Measurements from ENCODE around the gene PRICKLE4.

The PRICKLE4 gene

DNA sequence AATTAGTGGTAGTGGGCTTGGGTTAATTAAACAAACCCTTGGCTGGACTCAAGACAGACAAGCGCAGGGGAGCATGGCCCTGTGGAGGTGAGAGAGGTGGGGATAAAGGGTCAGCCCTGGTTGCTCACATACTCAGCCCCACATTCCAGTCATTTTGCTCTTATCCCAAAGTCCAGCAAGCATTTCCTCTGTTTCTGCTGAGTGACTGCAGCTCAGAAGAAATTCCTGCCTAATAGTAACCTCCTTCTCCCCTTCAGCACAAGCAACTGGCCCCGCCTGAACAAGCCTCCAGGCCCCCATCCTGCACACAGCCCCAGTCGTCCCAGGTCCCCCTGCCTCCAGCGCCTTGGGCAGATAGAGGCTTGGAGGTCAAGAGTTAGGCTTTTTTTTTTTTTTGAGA is 41.5 kb upstream of the PRICKLE4 start:
- no peak for TF ChIP-seq ZNF274 (IDR thresholded peaks at IDR 0.05; ENCODE audit: low read depth, low read length)
- H3K4me3 ChIP-seq (ENCODE audit: low read length): no peak overlapping the region

DNA sequence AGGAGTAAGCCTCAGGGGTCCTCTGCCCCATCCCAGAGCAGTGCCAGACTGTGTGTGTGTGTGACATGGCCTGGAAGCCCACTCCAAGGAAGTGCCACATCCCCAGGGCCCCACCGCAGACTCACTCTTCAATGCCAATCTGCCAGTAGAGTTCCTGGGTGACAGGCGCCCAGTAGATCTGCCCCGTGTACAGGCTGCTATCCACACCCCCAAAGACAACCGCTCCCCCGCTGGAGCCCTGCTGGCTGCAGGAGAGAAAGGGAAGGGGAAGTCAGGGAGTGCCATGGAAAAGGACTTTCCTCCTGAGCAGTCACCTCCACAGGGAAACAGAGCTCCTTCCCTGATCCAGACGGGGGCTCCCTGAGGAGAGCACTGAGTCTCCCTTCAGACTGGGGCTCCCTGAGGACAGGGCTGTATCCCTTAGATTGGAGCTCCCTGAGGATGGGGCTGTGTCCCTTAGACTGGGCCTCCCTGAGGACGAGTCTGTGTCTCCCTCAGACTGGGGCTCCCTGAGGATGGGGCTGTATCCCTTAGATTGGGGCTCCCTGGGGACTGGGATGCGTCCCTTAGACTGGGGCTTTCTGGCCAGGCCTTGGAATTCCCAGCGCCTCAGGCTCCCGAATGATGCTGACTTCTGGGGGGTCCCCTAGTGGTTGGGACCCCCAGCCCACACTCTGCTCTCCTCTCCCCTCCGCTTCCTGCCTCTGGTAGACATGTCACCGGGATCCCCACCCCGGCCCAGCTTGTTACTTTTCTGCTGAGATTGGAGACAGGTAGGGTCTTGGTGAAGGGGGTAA is 40.0 kb upstream of the PRICKLE4 start:
- H3K4me3 ChIP-seq (ENCODE audit: low read length): no peak overlapping the region
- TF ChIP-seq ZNF274 (IDR thresholded peaks at IDR 0.05; ENCODE audit: low read depth, low read length): no peak

DNA sequence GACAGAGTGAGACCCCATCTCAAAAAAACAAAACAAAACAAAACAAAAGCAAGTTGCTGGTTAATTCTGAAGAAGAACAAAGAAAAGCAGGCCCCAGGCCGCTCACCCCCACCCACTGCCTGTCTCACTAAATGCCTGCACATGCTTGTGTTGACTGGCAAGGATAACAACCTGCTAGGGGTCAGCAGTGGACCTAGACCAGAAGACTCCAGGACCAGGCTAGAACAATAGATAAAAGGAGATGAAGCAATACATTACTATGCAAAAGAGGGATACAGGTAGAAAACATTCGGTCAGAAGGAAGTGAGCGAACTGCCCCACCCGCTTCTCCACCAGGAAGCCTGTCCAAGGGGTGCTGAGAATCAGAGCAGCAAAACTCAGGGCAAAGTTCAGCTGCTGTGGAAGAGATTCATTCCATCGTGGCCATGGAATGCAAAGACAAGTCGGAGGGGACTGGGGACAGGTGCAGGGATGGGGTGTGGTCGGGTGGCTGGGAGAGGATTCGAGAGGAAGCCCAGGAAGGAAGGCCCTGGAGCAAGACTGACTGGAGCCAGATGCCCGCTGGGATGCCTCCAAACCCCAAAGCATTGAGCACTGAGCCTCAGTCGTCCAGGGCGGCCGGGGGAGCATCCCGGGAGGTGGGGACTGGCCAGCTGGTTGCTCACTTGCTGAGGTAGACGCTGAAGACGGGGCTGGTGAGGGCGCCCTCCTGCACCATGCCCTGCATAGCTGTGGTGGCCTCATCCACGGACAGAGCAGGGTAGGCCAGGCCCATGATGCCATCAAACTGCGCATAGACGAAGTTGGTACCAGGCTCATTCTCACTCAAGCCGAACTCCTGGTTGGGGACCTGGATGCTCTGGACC is 38.7 kb upstream of the PRICKLE4 start:
- no peak for TF ChIP-seq ZNF274 (IDR thresholded peaks at IDR 0.05; ENCODE audit: low read depth, low read length)
- no peak overlapping the region for H3K4me3 ChIP-seq (ENCODE audit: low read length)

DNA sequence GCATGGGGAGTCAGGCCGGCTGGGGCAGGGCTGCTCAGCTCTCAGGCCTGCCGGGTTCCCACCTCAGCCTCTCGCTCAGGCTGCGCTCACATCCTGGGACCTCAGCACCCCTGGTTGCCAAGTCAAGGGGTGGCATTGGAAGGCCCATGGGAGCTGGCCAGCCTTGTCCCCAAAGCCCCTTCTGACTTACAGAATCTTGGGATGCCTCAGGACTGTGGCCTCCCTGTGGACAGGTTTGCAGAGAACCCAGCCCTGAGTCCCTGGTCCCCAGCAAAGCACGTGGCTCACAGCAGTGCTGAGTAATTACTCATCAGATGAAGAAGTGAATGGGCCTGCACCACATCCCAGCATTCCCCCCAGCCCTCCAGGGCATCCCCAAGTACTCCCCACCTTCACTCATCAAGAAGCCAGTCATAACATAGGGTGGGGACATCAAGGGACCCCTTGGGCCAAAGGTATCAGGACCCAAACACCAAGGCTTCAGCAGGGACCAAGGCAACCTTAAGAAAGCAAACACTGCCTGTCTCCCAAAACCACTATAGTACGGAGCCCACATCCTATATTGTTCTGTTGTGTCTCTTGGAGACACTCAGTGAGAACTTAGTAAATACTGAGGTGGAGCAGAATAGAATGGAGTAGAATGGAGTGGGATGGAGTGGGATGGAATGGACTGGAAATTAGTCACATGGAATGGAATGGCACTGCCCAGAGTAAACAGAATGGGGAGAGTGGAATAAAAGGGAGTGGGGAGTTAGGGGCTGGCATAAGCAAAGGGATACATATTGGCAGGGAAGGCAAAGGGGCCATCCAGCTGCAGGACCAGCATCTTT is 37.0 kb upstream of the PRICKLE4 start:
- no peak for TF ChIP-seq ZNF274 (IDR thresholded peaks at IDR 0.05; ENCODE audit: low read depth, low read length)

DNA sequence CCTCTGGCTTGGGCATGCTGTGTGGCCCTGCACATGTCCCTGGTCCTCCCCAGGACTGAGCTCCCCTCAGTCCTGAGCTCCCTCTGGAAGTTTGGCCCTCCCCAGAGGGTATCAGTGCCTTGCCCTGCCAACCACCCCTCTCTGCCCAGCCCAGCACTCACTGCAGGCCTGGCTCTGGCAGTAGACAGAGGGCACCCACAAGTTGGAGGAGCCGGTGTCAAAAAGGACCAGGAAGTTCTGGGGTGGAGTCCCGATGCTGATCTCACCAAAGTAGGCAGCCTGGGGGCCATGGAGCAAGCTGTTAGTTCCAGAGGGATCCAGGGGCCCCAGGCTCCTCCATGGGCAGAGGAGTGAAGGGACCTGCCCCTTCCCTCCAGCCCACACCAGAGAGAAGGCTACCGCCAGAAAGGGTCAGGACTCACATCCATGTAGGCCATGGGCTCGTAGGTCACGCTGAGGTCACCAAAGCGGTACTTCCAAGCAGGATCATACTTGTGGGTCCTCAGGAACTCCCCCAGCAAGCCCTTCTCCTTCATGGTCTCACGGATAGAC is 36.3 kb upstream of the PRICKLE4 start:
- no peak overlapping the region for H3K4me3 ChIP-seq (ENCODE audit: low read length)
- TF ChIP-seq ZNF274 (IDR thresholded peaks at IDR 0.05; ENCODE audit: low read depth, low read length): no peak

More for the DNA sequence above, 37.0 kb upstream of the PRICKLE4 start:
- H3K4me3 ChIP-seq (ENCODE audit: low read length): no peak overlapping the region

DNA sequence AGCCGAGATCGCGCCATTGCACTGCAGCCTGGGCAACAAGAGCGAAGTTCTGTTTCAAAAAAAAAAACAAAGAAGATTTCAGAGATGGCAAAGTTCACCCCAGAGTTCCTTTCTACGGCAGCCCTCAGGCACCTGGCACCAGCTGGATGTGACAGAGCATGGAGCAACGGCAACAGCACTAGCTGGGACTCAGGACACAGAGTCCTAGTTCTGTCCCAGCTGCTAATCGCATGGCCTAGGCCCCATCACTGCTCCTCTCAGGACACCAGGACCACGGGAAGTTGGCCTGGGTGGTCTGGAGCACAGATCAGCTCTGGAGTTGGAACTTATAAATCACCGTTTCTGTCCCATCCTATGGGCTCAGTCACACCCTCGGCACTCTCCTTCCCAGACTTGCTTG is 34.5 kb upstream of the PRICKLE4 start:
- TF ChIP-seq ZNF274 (IDR thresholded peaks at IDR 0.05; ENCODE audit: low read depth, low read length): no peak
- H3K4me3 ChIP-seq (ENCODE audit: low read length): no peak overlapping the region

DNA sequence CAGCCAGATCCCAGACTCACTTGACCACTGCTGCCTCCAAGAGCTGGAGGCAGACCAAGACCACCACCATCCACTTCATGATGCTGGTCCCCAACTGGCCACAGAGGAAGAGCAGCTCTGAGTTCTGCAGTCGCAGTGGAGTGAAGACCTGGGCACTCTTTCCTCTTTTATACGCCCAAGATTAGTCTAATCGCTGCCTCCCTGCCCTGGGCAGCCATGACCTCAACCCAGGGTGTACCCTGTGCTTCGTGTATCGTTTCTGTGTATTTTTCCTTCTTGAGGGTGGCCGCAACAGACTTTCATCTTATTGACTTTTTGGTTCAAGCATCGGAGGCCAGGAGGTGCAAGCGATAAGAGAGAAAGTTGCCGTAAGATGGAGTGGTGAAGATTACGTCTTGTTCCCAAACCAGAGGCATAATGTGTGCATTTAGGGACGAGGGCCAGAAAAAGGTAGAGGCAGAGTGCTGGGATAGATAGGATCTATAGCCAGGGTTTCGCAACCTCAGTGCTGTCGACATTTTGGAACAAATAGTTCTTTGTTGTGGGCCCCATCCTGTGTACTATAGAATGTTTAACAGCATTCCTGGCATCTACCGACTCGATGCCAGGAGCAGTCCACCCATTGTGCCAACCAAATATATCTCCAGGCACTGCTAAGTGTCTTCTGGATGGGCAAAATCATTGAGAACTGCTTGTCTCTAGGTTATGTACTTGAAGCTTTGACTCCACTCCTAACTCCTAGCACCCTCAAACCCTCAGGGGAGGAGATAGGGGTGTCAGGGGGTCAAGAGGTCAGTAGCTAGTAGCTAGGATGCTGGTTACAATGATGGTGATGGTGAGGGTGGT is 33.1 kb upstream of the PRICKLE4 start, which contains the start of gene PGC:
Gene PGC (minus strand): TSS at position 142 of the 846 bp plus-strand sequence. CDS start 63 bp downstream, at position 79.
- TF ChIP-seq ZNF274 (IDR thresholded peaks at IDR 0.05; ENCODE audit: low read depth, low read length): no peak
- H3K4me3 ChIP-seq (ENCODE audit: low read length): no peak within 1 kb of the TSS

DNA sequence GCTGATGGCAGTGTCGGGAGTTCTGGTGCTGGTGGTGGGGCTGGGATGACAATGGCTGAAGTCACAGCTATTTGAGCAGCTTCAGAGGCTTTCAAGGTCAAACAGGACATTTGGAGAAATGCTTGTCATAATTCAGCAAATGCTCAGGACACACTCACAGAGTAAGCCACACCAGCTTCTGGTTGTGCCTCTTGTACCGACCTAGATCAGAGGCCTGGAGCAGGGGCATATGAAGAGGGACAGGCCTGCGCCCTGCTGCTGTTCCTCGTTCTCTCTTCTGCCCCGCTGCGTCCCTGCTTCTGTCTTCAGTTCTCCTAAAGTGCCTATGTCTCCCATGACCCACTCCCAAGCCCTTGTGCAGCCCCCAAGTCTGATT is 32.5 kb upstream of the PRICKLE4 start:
- no peak for TF ChIP-seq ZNF274 (IDR thresholded peaks at IDR 0.05; ENCODE audit: low read depth, low read length)
- no peak overlapping the region for H3K4me3 ChIP-seq (ENCODE audit: low read length)

DNA sequence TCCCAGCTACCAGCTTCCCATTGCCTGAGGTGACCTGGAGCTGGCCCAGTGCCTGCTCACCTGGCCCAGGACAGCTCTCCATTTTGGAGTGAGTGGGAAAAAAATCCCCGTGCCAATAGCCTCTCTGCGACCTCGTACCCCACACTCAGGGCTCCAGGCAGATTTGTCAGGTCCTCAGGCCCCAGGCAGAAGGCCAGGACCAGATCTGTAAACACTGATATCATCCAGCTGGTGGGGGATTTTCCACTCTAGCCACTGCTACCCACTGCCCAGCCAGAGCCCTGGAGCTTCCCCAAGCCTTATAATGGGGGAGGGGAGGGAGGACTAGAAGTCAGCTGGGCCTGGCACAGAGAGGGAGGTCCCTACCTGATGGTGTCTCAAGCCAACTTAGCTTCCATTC is 32.0 kb upstream of the PRICKLE4 start:
- TF ChIP-seq ZNF274 (IDR thresholded peaks at IDR 0.05; ENCODE audit: low read depth, low read length): no peak
- H3K4me3 ChIP-seq (ENCODE audit: low read length): no peak overlapping the region

DNA sequence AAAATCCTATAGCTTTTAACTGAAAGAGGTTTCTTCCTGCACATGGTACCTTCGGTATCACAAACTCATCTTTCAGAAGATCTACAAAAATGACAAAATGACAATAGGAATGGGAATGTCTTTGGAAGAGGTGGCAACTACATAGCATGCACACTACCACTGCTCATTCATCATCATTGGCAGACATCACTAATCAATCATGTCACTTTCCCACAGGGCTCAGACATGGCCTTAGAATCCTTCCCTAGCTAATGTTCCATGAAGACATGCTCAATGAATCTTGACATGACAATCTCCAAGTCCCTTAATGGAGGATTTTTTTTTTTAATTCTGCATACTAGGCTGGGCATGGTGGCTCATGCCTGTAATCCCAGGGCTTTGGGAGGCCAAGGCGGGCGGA is 30.2 kb upstream of the PRICKLE4 start:
- no peak overlapping the region for H3K4me3 ChIP-seq (ENCODE audit: low read length)
- no peak for TF ChIP-seq ZNF274 (IDR thresholded peaks at IDR 0.05; ENCODE audit: low read depth, low read length)

DNA sequence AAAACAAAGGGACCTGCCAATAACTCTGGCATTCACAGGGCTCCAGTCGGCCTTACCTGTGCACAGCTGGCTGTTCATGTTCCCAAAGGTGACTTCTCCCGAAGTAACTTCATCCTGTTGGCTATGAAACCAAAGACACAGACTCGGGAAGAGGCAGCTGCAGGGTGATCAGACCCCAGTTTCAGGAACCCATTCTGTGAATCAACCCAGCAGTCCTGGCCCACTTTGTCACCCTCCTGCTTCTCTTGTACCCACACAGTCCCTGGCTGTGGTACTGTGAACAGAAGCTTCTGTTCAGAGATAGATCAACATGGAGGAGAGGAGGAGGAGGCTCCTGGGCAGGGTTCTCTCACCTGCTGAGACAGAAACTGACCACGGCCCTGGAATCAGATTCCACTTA is 24.7 kb upstream of the PRICKLE4 start:
- no peak overlapping the region for H3K4me3 ChIP-seq (ENCODE audit: low read length)
- TF ChIP-seq ZNF274 (IDR thresholded peaks at IDR 0.05; ENCODE audit: low read depth, low read length): no peak

DNA sequence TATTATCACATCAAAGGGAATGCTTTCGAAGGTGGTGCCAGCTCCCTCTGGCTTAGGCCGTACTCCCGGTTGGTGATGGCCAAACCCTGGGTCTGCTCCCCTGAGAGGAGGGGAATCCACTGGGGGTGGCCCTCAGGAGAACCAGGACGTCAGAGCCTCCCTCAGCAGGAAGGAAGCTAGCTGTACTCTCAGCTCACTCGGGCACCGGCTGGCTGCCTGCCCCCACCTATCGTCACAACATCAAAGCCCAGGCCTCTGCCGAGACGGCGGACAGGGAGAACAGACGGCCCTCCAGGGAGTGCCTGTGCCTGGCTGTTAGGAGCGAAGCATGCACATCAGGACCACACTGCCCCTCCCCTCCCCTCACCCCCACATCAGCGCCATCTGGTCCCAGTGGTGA is 24.2 kb upstream of the PRICKLE4 start:
- H3K4me3 ChIP-seq (ENCODE audit: low read length): no peak overlapping the region
- TF ChIP-seq ZNF274 (IDR thresholded peaks at IDR 0.05; ENCODE audit: low read depth, low read length): no peak

DNA sequence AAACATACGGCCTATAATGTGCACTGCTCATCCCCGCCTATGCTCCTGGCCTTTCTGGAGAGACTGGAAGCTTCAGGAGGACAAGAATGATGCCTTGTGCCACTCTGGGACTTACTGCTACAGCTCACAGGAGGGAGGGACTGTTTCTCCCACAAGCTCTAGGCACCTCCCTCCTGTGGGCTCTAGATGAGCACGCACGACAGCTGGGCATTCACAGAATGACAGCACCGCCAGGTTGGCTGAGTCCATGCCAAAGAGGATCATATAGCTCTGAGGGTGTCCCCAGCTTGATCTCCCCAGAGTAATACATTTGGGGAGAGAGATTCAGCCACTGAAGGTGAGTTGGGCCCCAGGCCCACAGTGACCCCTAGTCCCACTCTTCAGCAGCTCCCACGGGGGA is 23.3 kb upstream of the PRICKLE4 start:
- no peak for TF ChIP-seq ZNF274 (IDR thresholded peaks at IDR 0.05; ENCODE audit: low read depth, low read length)

More for the DNA sequence above, 23.3 kb upstream of the PRICKLE4 start:
- no peak overlapping the region for H3K4me3 ChIP-seq (ENCODE audit: low read length)
